GM21717 (cell line): ENCODE results near the gene RPS10.
"Not testable (repeated sequence)": the region's sequence is repeated elsewhere in the genome, so short reads cannot be mapped to it uniquely, and the experiment has no call there.

Experiments used
- ATAC-seq: cut with Tn5 transposase; IDR thresholded peaks from one replicate; pipeline ENCODE4 v1.9.1; 2021; ENCODE audit warnings: mild to moderate bottlenecking, moderate library complexity; ENCODE audit not compliant: unreplicated experiment

Gene RPS10

GRCh38 chr6:34374069-34374468 lies 51.8 kb downstream of the RPS10 start:
- ATAC-seq, result no peak

GRCh38 chr6:34373511-34373910 lies 52.4 kb downstream of the RPS10 start:
- ATAC-seq, result no peak

- ATAC-seq, result not testable (repeated sequence)
Measured at GRCh38 chr6:34371865-34372264, 54.0 kb downstream of the RPS10 start.

DNA sequence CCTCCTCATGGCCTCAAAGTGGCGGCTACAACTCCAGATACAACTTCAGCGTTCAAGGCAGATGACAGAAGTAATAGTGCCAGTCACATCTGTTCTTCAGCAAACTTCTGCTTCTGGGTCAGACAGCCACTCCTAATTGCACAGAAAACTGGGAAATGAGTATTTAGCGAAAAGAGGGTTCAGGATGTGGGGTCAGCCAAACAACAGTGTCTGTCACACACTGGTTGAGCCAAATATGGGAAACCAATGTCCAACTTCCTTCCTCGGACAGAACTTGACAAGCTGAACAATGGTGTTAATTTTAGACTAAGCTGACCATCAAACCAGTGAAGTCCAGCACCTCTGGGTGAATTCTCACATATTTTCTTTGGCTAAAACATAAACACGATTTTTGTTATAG lies 55.5 kb downstream of the RPS10 start:
- no peak for ATAC-seq

DNA sequence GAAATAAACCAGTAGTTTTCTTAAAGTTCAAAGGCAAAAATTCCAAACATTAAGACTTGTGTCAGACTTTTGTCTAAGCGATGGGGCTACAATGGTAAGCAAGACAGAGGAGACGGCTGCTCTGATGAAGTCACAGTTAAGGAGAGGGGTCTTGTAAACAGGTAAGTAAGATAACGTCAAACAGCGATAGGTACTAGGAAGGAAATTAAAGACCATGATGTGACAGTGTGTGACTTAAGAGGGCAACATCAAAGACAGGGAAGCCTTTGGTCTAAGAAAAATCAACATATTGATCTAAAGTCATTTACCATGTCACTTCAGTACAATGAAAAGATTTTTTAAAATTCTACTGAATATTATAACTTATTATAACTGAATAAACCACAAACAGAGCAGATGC lies 56.5 kb downstream of the RPS10 start:
- no peak for ATAC-seq
